SU-DHL-6 (cell line): Measurements from ENCODE around the gene FBLN2.

Experiments
- H2AFZ ChIP-seq: fragments of 200-600 bp; sonication (generic); 2 replicates; pipeline ENCODE4 v1.6.1; 2014; ENCODE audit warnings: low read depth, mild to moderate bottlenecking, moderate library complexity, mixed read lengths, antibody characterized with exemption, low read length; ENCODE audit not compliant: severe bottlenecking
- H3F3A ChIP-seq: fragments of 200-600 bp; shearing (Covaris generic); 2 replicates; pipeline ENCODE4 v1.6.0; 2016; ENCODE audit warnings: antibody characterized with exemption, mild to moderate bottlenecking; ENCODE audit not compliant: insufficient read depth
- H3K27ac ChIP-seq: fragments of 200-600 bp; sonication (generic); 2 replicates; pipeline ENCODE4 v1.5.1; 2016; ENCODE audit warnings: low read depth, mild to moderate bottlenecking, low read length, moderate library complexity, mixed read lengths
- H3K27me3 ChIP-seq: fragments of 200-600 bp; sonication (generic), shearing (Covaris generic); 2 replicates; pipeline ENCODE4 v1.6.0; 2014; ENCODE audit warnings: mild to moderate bottlenecking, low read length
- H3K36me3 ChIP-seq: fragments of 200-600 bp; sonication (generic); 2 replicates; pipeline ENCODE4 v1.6.1; 2014; ENCODE audit warnings: mild to moderate bottlenecking, low read length, mixed read lengths
- H3K4me2 ChIP-seq: fragments of 300-600, 200-600 bp; shearing (Covaris generic), sonication (generic); 2 replicates; pipeline ENCODE4 v1.6.0; 2014; ENCODE audit warnings: low read length, low read depth, mild to moderate bottlenecking; ENCODE audit not compliant: poor library complexity, severe bottlenecking
- H3K4me3 ChIP-seq: fragments of 200-600 bp; sonication (generic); 2 replicates; pipeline ENCODE4 v1.5.1; 2014; ENCODE audit warnings: antibody characterized with exemption, low read length, mild to moderate bottlenecking, mixed read lengths; ENCODE audit not compliant: insufficient read depth, poor library complexity, severe bottlenecking
- H3K79me2 ChIP-seq: fragments of 200-600 bp; sonication (generic); 2 replicates; pipeline ENCODE4 v1.6.1; 2014; ENCODE audit warnings: mild to moderate bottlenecking, low read length, moderate library complexity; ENCODE audit not compliant: insufficient read depth
- H3K9ac ChIP-seq: fragments of 200-600 bp; sonication (generic); 2 replicates; pipeline ENCODE4 v1.7.0; 2014; ENCODE audit warnings: mild to moderate bottlenecking, low read length
- H3K9me2 ChIP-seq: fragments of 200-600 bp; sonication (generic); replicated peaks from 2 replicates; pipeline ENCODE4 v1.6.1; 2014; ENCODE audit warnings: low read length; ENCODE audit not compliant: insufficient read depth
- H3K9me3 ChIP-seq: fragments of 200-600 bp; sonication (generic); 2 replicates; pipeline ENCODE4 v1.6.1; 2014; ENCODE audit warnings: low read length, mixed read lengths; ENCODE audit not compliant: insufficient read depth
- H4K20me1 ChIP-seq: fragments of 200-600 bp; sonication (generic); 2 replicates; pipeline ENCODE4 v1.6.1; 2014; ENCODE audit warnings: low read depth, mild to moderate bottlenecking, antibody characterized with exemption, low read length, moderate library complexity, mixed read lengths
- CTCF ChIP-seq: fragments of 200-600 bp; sonication (generic); IDR thresholded peaks from one replicate; pipeline ENCODE4 v1.5.1; 2017; ENCODE audit warnings: antibody characterized with exemption, mild to moderate bottlenecking, low read length, moderate library complexity; ENCODE audit not compliant: insufficient read depth, poor library complexity, severe bottlenecking
- EZH2phosphoT487 ChIP-seq: fragments of 200-600 bp; sonication (generic), shearing (Covaris generic); conservative IDR thresholded peaks from 2 replicates; pipeline ENCODE4 v1.6.1; 2018; ENCODE audit warnings: mild to moderate bottlenecking, antibody characterized with exemption, low read length, moderate library complexity, mixed read lengths

FBLN2 gene

GRCh38 chr3:13677272-13677671 lies 128.3 kb downstream of the FBLN2 start:
- H3K9me2 ChIP-seq: no peaks in the 10 kb centered on the region
- no peak overlapping the region for H3K4me3 ChIP-seq
- no peak overlapping the region for H2AFZ ChIP-seq
- no peaks in the 10 kb centered on the region for H3K9me3 ChIP-seq
- H3K27me3 ChIP-seq: no peaks in the 10 kb centered on the region
- no peak overlapping the region for H3K9ac ChIP-seq
- H3K79me2 ChIP-seq: no peaks in the 10 kb centered on the region
- H3K27ac ChIP-seq: no peak overlapping the region
- H3K4me2 ChIP-seq: no peak overlapping the region
- no peaks in the 10 kb centered on the region for H4K20me1 ChIP-seq
- H3F3A ChIP-seq: no peaks in the 10 kb centered on the region
- H3K36me3 ChIP-seq: no peaks in the 10 kb centered on the region
- TF ChIP-seq EZH2phosphoT487: no peak
- TF ChIP-seq CTCF: no peak

- H3F3A ChIP-seq: no peaks in the 10 kb centered on the region
- H3K9me2 ChIP-seq: no peaks in the 10 kb centered on the region
- no peaks in the 10 kb centered on the region for H3K36me3 ChIP-seq
- H3K9ac ChIP-seq: no peak overlapping the region
- TF ChIP-seq CTCF: no peak
- TF ChIP-seq EZH2phosphoT487: no peak
- no peak overlapping the region for H3K4me2 ChIP-seq
- no peaks in the 10 kb centered on the region for H3K9me3 ChIP-seq
- H3K27me3 ChIP-seq: no peaks in the 10 kb centered on the region
- no peaks in the 10 kb centered on the region for H3K79me2 ChIP-seq
- H3K4me3 ChIP-seq: no peak overlapping the region
- no peak overlapping the region for H2AFZ ChIP-seq
- H4K20me1 ChIP-seq: no peaks in the 10 kb centered on the region; the same call in 1 of the 2 replicates
- no peak overlapping the region for H3K27ac ChIP-seq
Measured at GRCh38 chr3:13681931-13682330, 133.0 kb downstream of the FBLN2 start.

- Histone ChIP-seq H3K27me3 (no peaks in the 10 kb centered on the region), H2AFZ (no peak overlapping the region), H3K36me3 (no peaks in the 10 kb centered on the region)
Measured at GRCh38 chr3:13682331-13683013, 133.5 kb downstream of the FBLN2 start.

More at GRCh38 chr3:13682331-13683013, 133.5 kb downstream of the FBLN2 start:
- no peak overlapping the region for H3K4me2 ChIP-seq
- no peaks in the 10 kb centered on the region for H3F3A ChIP-seq
- H3K4me3 ChIP-seq: no peak overlapping the region
- H3K9me2 ChIP-seq: no peaks in the 10 kb centered on the region
- TF ChIP-seq EZH2phosphoT487 (no peak), CTCF (no peak)
- no peaks in the 10 kb centered on the region for H3K79me2 ChIP-seq
- no peaks in the 10 kb centered on the region for H3K9me3 ChIP-seq
- H3K9ac ChIP-seq: no peak overlapping the region
- H4K20me1 ChIP-seq: no peaks in the 10 kb centered on the region; the same call in 1 of the 2 replicates
- H3K27ac ChIP-seq: no peak overlapping the region
